ENCODE data around the gene ZSWIM8. TPM values are rescaled to one million over a fixed set of nuclear protein-coding genes. Genes with fewer than 3 reads are reported as not detected.

ZSWIM8 gene
- 64.2 and 66.7 TPM in 2 replicates for total RNA-seq

GRCh38 chr10:73785211-73785720, at the start of gene ZSWIM8:
TSS of gene ZSWIM8 (plus strand) at chr10:73785606. CDS start at chr10:73785879, 273 bp downstream.

GRCh38 chr10:73743905-73744663, 41.3 kb upstream of the ZSWIM8 start, which contains the start of gene SEC24C:
TSS of gene SEC24C (plus strand) at chr10:73744372. CDS start at chr10:73746833, 2,461 bp downstream.

GRCh38 chr10:73781879-73782748, 3.3 kb upstream of the ZSWIM8 start, which contains the start of gene CHCHD1:
TSS of gene CHCHD1 (plus strand) at chr10:73782048. CDS start at chr10:73782076, 28 bp downstream.

Other genes with a start within 250 kb of the ZSWIM8 start
- 7.2 and 9.5 TPM in 2 replicates for gene USP54, start 194.3 kb upstream of the ZSWIM8 start, total RNA-seq
- not detected in 2 replicates for gene MYOZ1, start 144.1 kb upstream of the ZSWIM8 start, total RNA-seq
- not detected in 2 replicates for gene SYNPO2L, start 129.6 kb upstream of the ZSWIM8 start, total RNA-seq
- 0.27 and 0.74 TPM in 2 replicates for gene AGAP5, start 87.5 kb upstream of the ZSWIM8 start, total RNA-seq
- 75.7 and 77.4 TPM in 2 replicates for gene SEC24C, start 41.2 kb upstream of the ZSWIM8 start, total RNA-seq
- 55.3 and 57.4 TPM in 2 replicates for gene CHCHD1, start 3.6 kb upstream of the ZSWIM8 start, total RNA-seq
- 13.3 and 13.8 TPM in 2 replicates for gene NDST2, start 26.0 kb downstream of the ZSWIM8 start, total RNA-seq
- gene CAMK2G, start 88.9 kb downstream of the ZSWIM8 start, total RNA-seq: 21.7 and 23.1 TPM in 2 replicates
- gene PLAU, start 125.5 kb downstream of the ZSWIM8 start, total RNA-seq: 125 and 148 TPM in 2 replicates
- 145 and 168 TPM in 2 replicates for gene VCL, start 212.5 kb downstream of the ZSWIM8 start, total RNA-seq

Measured in mammary microvascular endothelial cell (primary cell).